WI38 (cell line): ENCODE measurements around the gene RASSF9.

Experiments used
- H3K4me3 ChIP-seq: 2 replicates; pipeline ENCODE4 v1.5.1; 2011; ENCODE audit warnings: low read depth, mild to moderate bottlenecking, control low read depth, low read length
- TF ChIP-seq, protein P1 (sequence below): IDR thresholded peaks from 2 replicates; pipeline ENCODE4 v1.5.1; 2012; ENCODE audit warnings: low read depth, mild to moderate bottlenecking, control low read depth, low read length

Gene RASSF9

DNA sequence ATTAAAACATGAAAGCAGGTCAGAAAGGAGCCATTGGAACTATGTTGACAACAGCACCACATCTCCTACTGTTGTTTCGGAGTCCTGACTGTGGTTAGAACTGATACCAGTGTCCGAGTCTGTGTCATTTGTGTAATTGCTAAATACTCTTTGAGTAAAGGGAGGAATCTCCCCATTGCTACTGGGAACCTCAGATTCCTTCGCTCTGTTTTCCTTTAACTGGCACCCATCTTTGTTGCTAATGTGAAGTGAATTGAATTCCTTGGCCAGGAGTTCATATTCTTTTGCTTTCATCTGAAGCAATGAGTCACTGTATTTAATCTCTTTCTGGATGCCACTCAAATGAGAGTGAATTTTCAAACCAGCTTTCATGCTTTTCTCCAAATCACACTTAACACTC is 31.5 kb downstream of the RASSF9 start:
- H3K4me3 ChIP-seq = no peak overlapping the region
- TF ChIP-seq, protein P1, sequence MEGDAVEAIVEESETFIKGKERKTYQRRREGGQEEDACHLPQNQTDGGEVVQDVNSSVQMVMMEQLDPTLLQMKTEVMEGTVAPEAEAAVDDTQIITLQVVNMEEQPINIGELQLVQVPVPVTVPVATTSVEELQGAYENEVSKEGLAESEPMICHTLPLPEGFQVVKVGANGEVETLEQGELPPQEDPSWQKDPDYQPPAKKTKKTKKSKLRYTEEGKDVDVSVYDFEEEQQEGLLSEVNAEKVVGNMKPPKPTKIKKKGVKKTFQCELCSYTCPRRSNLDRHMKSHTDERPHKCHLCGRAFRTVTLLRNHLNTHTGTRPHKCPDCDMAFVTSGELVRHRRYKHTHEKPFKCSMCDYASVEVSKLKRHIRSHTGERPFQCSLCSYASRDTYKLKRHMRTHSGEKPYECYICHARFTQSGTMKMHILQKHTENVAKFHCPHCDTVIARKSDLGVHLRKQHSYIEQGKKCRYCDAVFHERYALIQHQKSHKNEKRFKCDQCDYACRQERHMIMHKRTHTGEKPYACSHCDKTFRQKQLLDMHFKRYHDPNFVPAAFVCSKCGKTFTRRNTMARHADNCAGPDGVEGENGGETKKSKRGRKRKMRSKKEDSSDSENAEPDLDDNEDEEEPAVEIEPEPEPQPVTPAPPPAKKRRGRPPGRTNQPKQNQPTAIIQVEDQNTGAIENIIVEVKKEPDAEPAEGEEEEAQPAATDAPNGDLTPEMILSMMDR = no peak

DNA sequence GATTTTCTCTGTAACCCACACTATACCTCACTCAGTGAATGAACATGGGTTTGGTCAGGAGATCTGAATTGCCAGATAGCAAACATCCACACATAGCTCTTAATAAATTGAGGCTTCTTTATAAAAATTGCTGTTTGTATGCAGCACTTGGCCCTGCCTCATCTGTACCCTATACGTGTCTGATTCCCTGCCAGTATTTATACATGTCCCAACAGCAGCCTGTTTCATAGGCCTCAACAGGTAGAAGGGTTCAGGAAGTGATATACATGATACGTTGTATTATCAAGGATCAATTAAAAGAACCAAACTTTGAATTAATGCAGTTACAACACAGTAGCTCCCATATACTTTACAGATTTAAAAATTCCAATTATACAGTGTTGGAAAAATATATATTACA is 32.3 kb downstream of the RASSF9 start:
- no peak overlapping the region for H3K4me3 ChIP-seq
- TF ChIP-seq, protein P1 = no peak

DNA sequence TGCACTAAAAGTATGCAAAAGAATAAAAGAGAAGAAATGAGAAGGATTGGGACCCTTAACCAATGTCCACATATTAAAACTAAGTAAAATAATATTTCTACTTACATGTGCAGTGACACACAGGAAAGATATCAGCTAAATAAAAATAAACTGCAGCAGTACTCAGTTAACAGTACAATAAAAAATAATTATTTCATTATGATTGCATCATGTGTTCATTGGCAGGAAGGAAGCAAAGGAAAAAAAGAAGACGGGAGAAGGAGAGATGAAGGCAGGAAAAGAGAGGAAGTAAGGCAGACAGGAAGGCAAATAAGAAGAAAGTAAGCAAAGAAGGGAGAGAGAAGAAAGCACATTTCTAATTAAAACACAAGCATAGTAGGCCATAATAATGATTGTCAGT is 33.0 kb downstream of the RASSF9 start:
- H3K4me3 ChIP-seq = no peak overlapping the region
- TF ChIP-seq, protein P1 = no peak

DNA sequence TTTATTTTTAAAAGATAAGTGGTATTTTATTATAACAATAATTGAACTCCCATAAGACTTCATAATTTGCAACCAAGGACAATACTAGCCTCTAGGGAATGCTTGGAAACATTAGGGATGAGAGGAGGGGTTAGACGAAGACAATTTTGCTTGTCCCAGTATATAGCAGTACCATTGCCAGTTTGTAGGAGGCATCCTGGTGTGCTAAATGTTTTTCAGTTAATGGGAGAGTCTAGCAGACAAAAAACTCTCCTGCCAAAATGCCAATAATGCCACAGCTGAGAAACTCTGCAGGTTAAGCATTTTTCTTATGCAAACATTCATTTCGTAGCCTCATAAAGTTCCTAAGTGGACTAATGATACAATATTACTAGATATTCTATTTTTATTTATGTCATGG is 38.1 kb downstream of the RASSF9 start:
- no peak overlapping the region for H3K4me3 ChIP-seq
- TF ChIP-seq, protein P1 = no peak

DNA sequence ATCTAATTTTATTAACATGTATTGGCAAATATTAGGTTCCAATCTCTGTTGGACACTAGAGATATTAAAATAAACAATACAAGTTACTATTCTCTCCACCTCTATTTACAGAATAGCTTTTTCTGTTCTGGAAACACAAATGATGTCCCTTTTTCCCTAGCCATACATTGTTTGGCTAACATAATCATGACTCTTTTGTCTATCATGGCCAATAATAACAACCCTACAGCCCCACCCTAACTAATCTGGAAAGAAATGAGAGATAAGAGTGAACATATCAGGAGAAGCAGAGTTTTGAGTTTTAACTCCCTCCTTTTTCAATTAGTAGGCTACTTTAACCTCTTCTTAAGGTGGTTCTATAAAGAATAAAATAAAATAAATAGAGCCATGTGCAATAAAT is 40.2 kb downstream of the RASSF9 start:
- TF ChIP-seq, protein P1 = no peak
- no peak overlapping the region for H3K4me3 ChIP-seq

DNA sequence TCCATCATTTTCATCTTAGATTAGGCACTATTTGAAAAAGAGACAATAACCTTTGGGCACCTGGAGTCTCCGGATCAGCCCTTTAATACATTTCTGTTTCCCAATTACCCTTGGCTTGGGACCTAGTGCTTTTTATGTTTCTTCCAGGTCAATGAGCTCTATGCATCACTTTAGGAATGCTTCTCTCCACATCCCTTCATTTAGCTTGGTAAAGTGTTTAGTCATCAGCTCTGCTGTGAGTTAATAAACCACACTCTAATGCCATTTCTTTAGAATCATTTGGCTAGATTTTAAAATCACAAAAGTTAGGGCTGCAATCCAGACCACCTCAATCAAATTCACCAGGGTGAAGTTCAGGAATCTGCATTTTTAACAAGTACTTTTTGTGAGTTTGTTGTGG is 41.7 kb downstream of the RASSF9 start:
- TF ChIP-seq, protein P1 = no peak
- H3K4me3 ChIP-seq = no peak overlapping the region

DNA sequence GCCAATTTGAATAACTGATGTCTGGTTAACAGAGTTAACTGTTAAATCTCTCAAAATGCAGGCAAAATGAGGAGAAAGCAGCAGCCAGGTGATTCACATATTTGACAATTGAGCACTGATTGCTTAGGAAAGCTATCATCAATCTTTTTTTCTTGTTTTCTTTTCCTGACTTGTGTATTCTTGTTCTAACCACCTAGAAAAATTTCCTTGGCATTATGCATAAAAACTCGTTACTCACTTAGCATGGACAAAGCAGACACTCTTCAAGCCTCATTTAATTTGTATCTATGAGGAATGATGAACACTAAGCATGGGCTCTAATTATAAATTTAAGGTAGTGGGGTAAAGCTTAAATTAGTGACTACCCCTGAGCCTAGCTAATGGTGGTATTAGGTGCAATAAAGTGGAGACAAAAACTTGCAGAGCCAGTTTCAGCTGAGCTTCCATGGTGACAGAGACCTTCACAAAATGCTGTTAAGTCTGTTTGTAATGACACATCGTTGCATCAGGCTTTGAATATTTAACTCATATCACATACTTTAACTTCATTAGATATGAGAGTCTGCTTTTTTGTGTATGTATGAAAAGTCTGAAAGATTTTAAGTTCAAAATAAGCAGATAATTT is 52.0 kb downstream of the RASSF9 start:
- TF ChIP-seq, protein P1 = no peak
- H3K4me3 ChIP-seq = no peak overlapping the region
